HG03095 (cell line): ENCODE data around the gene ARX.

ENCODE experiments used
- ATAC-seq: cut with Tn5 transposase; IDR thresholded peaks from one replicate; pipeline ENCODE4 v1.9.1; 2021; ENCODE audit warnings: moderate library complexity; ENCODE audit not compliant: unreplicated experiment

ARX gene

GRCh38 chrX:25016938-25017598 lies 1.3 kb upstream of the ARX start:
- ATAC-seq, result no peak

- ATAC-seq, result no peak
These were observed 551 bp upstream of the ARX start for GRCh38 chrX:25016361-25016671.

- ATAC-seq, result no peak
These were observed 1.4 kb downstream of the ARX start for GRCh38 chrX:25014366-25014838.

- ATAC-seq, result no peak
These were observed 2.0 kb downstream of the ARX start for GRCh38 chrX:25013632-25014365.

- ATAC-seq, result no peak
These were observed 2.8 kb downstream of the ARX start for GRCh38 chrX:25012793-25013631.

- no peak for ATAC-seq
These were observed 3.4 kb downstream of the ARX start for GRCh38 chrX:25012433-25012735.

- ATAC-seq, result no peak
These were observed 4.0 kb downstream of the ARX start for GRCh38 chrX:25011589-25012432.

- ATAC-seq, result no peak
These were observed 4.8 kb downstream of the ARX start for GRCh38 chrX:25010784-25011588.

GRCh38 chrX:25009407-25009806 lies 6.4 kb downstream of the ARX start:
- no peak for ATAC-seq

- ATAC-seq, result no peak
These were observed 8.4 kb downstream of the ARX start for GRCh38 chrX:25007059-25008053.

- ATAC-seq, result no peak
These were observed 9.1 kb downstream of the ARX start for GRCh38 chrX:25006586-25007058.

- no peak for ATAC-seq
These were observed 10.2 kb downstream of the ARX start for GRCh38 chrX:25005382-25006185.

- ATAC-seq, result no peak
These were observed 10.8 kb downstream of the ARX start for GRCh38 chrX:25005034-25005381.

GRCh38 chrX:25004485-25005032 lies 11.2 kb downstream of the ARX start:
- ATAC-seq, result no peak

GRCh38 chrX:25004040-25004439 lies 11.7 kb downstream of the ARX start:
- no peak for ATAC-seq

- ATAC-seq, result no peak
These were observed 12.5 kb downstream of the ARX start for GRCh38 chrX:25003066-25003849.

- no peak for ATAC-seq
These were observed 13.1 kb downstream of the ARX start for GRCh38 chrX:25002661-25003020.
